GM19239 (cell line): ENCODE data around the gene ZNF346.

ENCODE experiments used
- DNase-seq: peaks from one replicate; pipeline ENCODE4 v3.0.0; 2011; ENCODE audit warnings: low spot score; ENCODE audit not compliant: insufficient read length
- FAIRE-seq: peaks from 2 replicates; lab custom pipeline; 2011; peaks lifted over from hg19 to GRCh38; lab: Jason Lieb, UNC

Gene ZNF346

DNA sequence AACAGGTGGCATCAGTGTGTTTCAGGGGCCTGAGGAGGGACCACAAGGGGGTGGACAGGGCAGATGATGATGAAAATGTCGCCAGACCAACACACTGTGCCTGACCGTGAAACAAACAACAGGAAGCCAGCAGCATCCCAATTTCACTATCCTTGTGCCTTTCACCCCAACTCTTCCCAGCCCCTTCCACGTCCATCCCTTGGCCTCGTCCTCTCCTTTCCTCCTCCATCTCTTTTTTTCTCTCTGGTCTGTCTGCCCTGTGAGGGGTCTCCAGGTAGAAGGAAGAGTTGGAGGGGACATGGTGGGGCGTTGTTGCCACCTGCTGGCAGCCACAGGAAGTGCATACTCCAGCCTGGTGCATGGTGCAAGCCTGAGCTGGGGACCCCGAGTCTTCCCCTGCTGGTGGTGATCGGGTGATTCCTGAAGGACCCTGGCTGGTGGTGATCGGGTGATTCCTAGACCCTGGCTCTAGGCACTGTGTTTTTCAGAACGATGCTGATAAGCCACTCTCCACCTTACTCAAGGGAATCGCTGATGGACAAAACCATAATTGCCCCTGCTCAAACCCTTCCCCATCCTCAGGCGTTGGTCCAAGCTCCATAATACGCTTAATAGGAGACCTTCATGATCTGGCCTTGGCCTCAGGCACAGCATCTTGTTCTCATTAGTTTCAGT lies 89.4 kb downstream of the ZNF346 start:
- FAIRE-seq (peak; percentile 70), DNase-seq (peak; percentile 75)

DNA sequence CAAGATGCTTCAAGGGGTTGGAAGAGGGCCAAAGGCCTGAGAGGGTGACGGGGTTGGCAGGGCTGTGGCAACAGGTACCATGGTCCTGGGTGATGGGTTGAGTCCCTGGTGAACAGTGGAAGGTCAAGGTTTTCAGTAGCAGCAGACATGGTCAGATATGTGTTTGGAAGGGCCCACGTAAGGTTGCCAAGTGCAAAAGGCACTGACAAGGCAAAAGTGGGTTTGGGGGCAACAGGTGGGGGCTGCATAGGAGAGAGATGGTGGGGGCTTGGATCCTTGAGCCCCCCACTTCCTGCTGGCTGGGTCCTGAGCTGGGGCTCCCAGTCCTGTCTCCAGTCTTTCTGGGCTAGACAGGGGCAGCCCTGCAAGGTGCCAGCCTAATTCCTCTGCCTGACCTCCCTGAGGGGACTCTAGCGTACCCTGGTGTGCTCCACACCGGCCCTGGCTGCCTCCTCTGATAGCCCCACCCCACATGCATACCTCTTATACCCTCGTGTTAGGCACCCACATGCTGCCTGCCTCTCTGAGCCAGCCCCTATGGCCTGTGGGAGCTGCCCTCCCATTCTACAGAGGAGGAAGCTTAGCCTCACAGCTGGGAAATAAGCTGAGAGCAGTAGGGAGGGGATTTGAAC lies 90.2 kb downstream of the ZNF346 start:
- FAIRE-seq = no peak
- DNase-seq = no peak

DNA sequence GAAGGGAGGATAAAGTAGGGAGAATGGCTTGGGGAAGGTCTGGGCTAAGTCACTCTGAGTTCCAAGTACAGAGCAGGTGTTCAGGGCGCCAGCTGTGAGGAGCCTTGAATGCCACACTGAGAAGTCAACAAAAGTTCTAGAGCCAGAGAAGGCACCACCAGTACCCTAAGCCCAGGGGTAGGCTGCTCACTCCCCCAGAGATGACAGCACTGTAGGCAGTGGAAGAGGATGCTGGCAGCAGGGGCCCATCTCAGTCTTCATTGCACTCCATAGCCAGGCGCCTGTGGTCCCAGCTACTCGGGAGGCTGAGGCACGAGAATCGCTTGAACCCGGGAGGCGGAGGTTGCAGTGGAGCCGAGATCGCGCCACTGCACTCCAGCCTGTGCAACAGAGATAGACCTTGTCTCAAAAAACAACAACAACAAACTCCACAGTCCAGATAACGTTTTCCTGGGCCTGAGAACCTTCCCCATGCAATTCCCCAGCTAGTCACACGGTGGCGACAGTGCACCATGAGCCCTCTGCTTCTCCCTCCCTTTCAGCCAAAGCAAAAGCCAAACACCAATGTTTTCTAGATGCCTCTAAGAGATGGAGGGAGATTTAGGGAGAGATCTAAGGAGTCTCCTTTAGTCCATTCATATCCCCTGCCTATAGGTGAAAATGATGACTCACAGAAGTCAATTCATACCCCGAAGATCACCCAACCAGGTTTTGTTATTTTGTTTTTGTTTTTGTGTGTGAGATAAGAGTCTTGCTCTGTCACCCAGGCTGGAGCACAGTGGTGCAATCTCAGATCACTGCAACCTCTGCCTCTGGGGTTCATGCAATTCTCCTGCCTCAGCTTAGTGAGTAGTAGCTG lies 91.3 kb downstream of the ZNF346 start:
- DNase-seq (peak; percentile 92), FAIRE-seq (peak; percentile 99)

DNA sequence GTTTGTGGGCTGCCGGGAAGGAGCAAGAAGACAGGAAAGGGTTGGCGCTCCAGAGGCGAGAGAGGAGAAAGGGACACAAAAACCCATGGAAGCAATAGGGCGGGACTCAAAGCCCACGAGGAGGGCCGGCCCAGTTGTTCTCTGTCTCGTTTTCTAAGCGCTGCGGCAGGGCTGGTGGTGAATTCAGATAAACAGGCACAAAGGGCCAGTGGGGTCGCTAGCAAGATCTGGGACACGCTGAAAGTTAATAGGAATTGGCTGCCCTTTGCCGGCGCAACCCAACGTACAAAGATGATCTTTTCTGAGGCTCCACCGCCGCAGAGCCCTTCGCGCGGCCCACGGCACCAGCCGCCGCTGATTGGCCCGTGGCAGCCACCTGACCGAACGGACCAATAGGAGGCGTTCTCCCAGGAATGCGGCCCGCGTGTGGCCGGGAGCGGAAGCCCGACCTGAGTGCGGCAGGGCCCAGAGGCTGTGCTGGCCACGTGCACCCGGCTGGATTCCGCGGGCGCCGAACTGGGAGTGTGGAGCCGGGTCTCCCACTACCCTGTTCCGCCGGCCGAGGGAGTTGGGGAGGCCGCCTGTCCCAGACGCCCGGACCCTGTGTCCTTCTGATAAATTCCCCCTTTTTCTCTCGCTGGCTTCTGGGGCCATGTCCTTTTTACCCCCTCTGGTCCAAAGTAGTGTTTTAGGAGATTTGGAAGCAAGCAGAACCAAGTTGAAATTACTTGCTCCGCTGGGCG lies 94.3 kb downstream of the ZNF346 start:
- peak; percentile 62 for DNase-seq
- no peak for FAIRE-seq

DNA sequence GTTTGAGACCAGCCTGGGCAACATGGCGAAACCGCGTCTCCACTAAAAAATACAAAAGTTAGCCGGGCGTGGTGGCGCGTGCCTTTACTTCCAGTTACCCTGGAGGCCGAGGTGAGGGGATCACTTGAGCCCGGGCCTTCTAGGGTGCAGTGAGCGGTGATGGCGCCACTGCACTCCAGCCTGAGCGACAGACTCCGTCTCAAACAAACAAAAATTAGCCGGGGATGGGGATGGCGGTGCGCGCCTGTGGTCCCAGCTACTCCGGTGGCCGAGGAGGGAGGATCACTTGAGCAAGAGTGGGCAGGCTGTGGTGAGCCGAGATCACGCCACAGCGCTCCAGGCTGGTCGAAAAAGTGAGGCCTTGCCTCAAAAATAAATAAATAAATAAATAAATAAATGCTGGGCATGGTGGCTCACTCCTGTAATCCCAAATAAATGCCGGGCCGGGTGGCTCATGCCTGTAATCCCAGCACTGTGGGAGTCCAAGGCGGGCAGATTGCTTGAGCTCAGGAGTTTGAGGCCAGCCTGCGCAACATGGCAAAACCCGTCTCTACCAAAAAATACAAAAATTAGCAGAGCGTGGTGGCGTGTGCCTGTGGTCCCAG lies 95.0 kb downstream of the ZNF346 start:
- FAIRE-seq = no peak
- DNase-seq = no peak

DNA sequence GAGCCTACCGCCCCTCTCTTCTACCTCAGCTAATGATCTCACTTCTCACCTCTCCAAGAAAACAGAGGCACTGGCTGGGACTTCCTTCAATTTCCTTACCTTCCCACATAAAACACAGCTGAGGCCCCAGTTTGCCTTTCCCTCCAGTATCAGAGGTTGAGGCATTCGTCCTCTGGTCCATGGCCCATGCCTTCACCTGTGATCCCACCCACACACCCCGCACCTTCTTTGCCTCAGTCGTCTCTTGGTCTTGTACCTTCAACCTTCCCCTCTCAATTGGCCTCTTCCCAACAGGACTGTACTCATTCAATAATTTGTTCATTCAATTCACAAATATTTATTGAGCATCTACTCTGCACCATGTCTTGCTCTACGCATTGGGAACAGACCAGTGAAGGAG lies 100.1 kb downstream of the ZNF346 start:
- no peak for DNase-seq
- no peak for FAIRE-seq

DNA sequence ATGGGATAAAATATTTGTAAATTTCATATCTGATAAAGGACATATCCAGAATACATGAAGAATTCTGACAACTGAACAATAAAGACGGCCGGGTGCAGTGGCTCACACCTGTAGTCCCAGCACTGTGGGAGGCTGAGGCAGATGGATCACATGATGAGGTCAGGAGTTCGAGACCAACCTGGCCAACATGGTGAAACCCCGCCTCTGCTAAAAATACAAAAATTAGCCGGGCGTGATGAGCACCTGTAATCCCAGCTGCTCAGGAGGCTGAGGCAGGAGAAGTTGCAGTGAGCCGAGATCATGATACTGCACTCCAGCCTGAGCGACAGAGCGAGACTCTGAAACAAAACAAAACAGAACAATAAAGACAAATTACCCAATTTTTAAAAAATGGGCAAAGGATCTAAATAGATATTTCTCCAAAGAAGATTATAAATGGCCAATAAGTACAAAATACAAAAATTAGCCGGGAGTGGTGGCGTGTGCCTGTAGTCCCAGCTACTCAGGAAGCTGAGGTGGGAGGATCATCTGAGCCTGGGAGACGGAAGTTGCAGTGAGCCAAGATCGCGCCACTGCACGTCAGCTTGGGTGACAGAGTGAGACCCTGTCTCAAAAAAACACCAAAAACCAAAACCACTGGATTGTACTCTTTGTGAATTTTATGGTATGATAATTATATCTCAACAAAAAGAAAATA lies 101.4 kb downstream of the ZNF346 start:
- FAIRE-seq (no peak), DNase-seq (no peak)

DNA sequence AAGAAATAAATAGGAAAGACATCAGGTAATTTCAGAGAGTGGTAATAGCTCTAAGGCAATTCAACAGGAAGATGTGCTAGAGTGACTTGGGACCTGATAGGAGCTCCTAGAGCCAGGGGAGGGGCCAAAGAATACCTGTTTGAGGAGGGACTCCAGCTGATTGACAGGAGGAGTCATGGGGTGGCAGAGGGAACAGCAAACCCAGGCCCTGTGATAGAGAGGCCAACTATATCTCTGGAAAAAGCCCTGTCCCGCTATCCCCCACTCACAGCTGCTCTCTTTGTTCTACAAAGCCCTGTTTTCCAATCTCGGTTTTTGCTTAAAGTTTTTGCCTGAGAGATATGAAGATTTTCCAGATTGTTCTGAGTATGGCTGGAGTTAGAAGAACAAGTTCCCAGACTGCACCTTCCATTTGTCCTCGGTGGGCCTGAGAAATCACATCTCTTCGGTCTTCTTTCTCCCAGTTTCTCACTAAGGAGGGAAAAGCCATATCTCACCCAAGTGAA lies 102.0 kb downstream of the ZNF346 start:
- FAIRE-seq = peak; percentile 66

DNA sequence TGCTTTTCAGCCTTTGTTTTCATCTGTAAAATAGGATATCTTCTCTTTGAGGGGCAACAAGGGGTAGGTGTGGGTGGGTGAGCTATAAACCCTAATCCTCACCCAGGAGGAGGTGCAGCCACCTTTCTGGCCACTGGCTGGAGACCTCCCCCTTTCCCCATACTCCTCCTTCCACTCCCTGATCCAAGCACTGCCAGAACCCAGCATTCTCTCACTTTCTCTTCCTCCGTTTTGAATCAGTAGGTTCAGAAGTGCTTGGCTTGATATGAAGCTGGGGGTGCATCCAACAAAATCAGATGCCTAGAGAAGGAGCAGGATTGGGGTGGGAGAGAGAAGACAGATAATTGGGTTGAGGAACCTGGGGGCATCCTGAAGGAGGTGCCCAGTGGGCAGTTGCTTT lies 104.3 kb downstream of the ZNF346 start:
- no peak for FAIRE-seq

More for the DNA sequence above, 102.0 kb downstream of the ZNF346 start:
- no peak for DNase-seq

DNA sequence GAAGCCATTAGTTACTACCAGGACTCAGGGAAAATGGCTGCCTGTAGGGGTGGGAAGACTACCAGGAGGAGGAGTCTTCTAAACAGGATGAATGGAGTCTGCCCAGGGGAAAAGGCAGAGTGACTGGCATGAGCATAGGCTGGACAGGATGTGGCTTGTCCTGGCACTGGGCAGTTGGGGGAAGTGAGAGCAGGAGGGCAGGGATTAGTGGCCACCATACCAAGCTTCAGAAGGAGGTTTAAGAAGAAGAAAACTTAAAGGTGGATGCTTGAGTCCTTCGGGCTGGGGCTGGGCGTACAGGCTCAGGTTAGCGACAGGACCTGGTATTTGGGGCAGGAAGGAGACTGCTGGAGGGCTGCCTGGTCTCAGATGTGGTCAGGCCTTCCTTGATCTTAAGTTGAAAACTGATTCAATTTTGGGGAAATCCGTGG lies 106.1 kb downstream of the ZNF346 start:
- DNase-seq = no peak
- no peak for FAIRE-seq

More for the DNA sequence above, 104.3 kb downstream of the ZNF346 start:
- no peak for DNase-seq

DNA sequence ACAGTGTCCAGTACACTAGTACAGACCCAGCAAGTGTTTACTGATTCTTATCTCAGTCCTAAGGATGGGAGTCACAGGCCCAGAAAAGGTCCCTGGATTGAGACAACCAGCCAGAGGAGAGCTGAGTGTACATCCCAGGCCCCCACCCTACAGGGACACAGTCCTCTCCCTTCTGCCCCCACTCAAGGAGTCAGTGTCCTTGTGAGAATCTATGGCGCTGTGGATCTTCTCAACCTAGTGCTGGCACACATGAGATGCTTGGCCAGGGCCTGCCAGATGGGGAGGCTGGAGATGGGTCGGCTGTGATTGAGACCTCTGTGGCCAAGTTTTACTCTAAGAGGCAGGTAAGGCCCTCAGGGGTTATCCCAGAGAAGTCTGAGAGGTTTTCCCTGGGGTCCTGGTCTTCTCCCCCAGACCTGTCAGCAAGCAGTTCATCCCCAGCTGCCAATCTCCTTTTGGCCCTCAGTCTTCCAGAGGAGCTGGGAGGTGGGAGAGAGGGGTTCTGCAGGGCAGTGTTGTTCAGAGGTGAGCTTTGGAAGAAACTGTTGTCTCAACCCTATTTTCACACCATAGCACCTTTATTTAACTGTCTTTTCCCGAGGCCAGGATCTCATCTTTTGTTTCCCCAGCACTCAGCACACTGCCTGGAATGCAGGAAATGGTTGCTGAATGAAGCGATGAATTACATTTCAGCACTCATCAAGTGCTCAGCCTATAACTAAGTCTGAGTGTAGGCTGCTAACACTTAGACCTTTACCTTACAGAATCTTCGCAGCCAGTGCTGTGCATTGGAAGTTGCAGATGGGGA lies 107.9 kb downstream of the ZNF346 start:
- DNase-seq (no peak), FAIRE-seq (no peak)
